H9 (cell line): ENCODE results near the gene GNA12. TPM values are rescaled to one million over a fixed set of nuclear protein-coding genes. Genes with fewer than 3 reads are reported as not detected.

Experiments
- DNase-seq: peaks from one replicate; pipeline ENCODE4 v3.0.0-alpha.2; 2017
- H2AFZ ChIP-seq: one replicate; pipeline ENCODE4 v1.6.1; 2013; ENCODE audit warnings: mild to moderate bottlenecking, low read length, control low read depth, moderate library complexity
- H2AK5ac ChIP-seq: 2 replicates; pipeline ENCODE4 v1.6.1; 2013; ENCODE audit warnings: low read length, control low read depth, mixed read lengths; ENCODE audit not compliant: insufficient read length
- H2BK120ac ChIP-seq: one replicate; pipeline ENCODE4 v1.6.1; 2013; ENCODE audit warnings: low read depth, mild to moderate bottlenecking, low read length, control low read depth, inconsistent platforms; ENCODE audit not compliant: poor library complexity, severe bottlenecking
- H2BK12ac ChIP-seq: 2 replicates; pipeline ENCODE4 v1.6.1; 2013; ENCODE audit warnings: low read length, control low read depth, mixed read lengths, low read depth; ENCODE audit not compliant: insufficient read length
- H2BK15ac ChIP-seq: 2 replicates; pipeline ENCODE4 v1.6.1; 2013; ENCODE audit warnings: low read depth, low read length, control low read depth
- H2BK20ac ChIP-seq: one replicate; pipeline ENCODE4 v1.6.1; 2013; ENCODE audit warnings: low read depth, mild to moderate bottlenecking, low read length, control low read depth, inconsistent platforms; ENCODE audit not compliant: poor library complexity, severe bottlenecking
- H2BK5ac ChIP-seq: 2 replicates; pipeline ENCODE4 v1.6.1; 2013; ENCODE audit warnings: low read length, control low read depth, mixed read lengths; ENCODE audit not compliant: insufficient read length
- H3K14ac ChIP-seq: 2 replicates; pipeline ENCODE4 v1.6.1; 2013; ENCODE audit warnings: low read length, control low read depth; ENCODE audit not compliant: insufficient read depth
- H3K18ac ChIP-seq: 2 replicates; pipeline ENCODE4 v1.6.1; 2013; ENCODE audit warnings: low read depth, mild to moderate bottlenecking, mixed read lengths, low read length, control low read depth; ENCODE audit not compliant: insufficient read length
- H3K23ac ChIP-seq: 2 replicates; pipeline ENCODE4 v1.6.1; 2013; ENCODE audit warnings: low read length, control low read depth, mixed read lengths, low read depth; ENCODE audit not compliant: insufficient read length
- H3K23me2 ChIP-seq: 2 replicates; pipeline ENCODE4 v1.6.1; 2013; ENCODE audit warnings: low read depth, mild to moderate bottlenecking, mixed read lengths, low read length, control low read depth; ENCODE audit not compliant: insufficient read length, poor library complexity, severe bottlenecking
- H3K27ac ChIP-seq: 2 replicates; pipeline ENCODE4 v1.5.1; 2013; ENCODE audit warnings: low read length, control low read depth, mixed read lengths, low read depth; ENCODE audit not compliant: insufficient read length
- H3K27me3 ChIP-seq: 2 replicates; pipeline ENCODE4 v1.6.1; 2013; ENCODE audit warnings: low read length, control low read depth, inconsistent platforms; ENCODE audit not compliant: insufficient read depth
- H3K4ac ChIP-seq: 2 replicates; pipeline ENCODE4 v1.6.1; 2013; ENCODE audit warnings: low read depth, mild to moderate bottlenecking, control low read depth, inconsistent platforms, low read length, moderate library complexity
- H3K4me1 ChIP-seq: 2 replicates; pipeline ENCODE4 v1.6.1; 2013; ENCODE audit warnings: low read length, control low read depth, inconsistent platforms; ENCODE audit not compliant: insufficient read depth
- H3K4me2 ChIP-seq: 2 replicates; pipeline ENCODE4 v1.6.1; 2013; ENCODE audit warnings: low read length, control low read depth, mixed read lengths; ENCODE audit not compliant: insufficient read length, insufficient read depth
- H3K56ac ChIP-seq: 2 replicates; pipeline ENCODE4 v1.6.1; 2013; ENCODE audit warnings: low read depth, mild to moderate bottlenecking, mixed read lengths, low read length, control low read depth; ENCODE audit not compliant: insufficient read length
- H3K79me1 ChIP-seq: 2 replicates; pipeline ENCODE4 v1.6.1; 2013; ENCODE audit warnings: low read depth, mild to moderate bottlenecking, moderate library complexity, low read length, control low read depth, inconsistent platforms; ENCODE audit not compliant: insufficient read depth, poor library complexity, severe bottlenecking
- H3K79me2 ChIP-seq: 2 replicates; pipeline ENCODE4 v1.6.1; 2013; ENCODE audit warnings: low read length, control low read depth, inconsistent platforms; ENCODE audit not compliant: insufficient read depth
- H3K9ac ChIP-seq: 2 replicates; pipeline ENCODE4 v1.6.1; 2013; ENCODE audit warnings: low read length, control low read depth, mixed read lengths; ENCODE audit not compliant: insufficient read length; ENCODE audit errors: extremely low read depth
- H3K9me3 ChIP-seq: one replicate; pipeline ENCODE4 v1.6.1; 2013; ENCODE audit warnings: low read depth, low read length, inconsistent platforms; ENCODE audit not compliant: control insufficient read depth
- H3T11ph ChIP-seq: one replicate; pipeline ENCODE4 v1.6.1; 2013; ENCODE audit warnings: mild to moderate bottlenecking, low read length, control low read depth, inconsistent platforms
- H4K20me1 ChIP-seq: one replicate; pipeline ENCODE4 v1.6.1; 2013; ENCODE audit not compliant: control insufficient read depth, insufficient read length, insufficient read depth
- H4K5ac ChIP-seq: 2 replicates; pipeline ENCODE4 v1.6.1; 2013; ENCODE audit warnings: low read depth, mild to moderate bottlenecking, mixed read lengths, low read length, control low read depth; ENCODE audit not compliant: insufficient read length
- H4K8ac ChIP-seq: replicated peaks from 2 replicates; pipeline ENCODE4 v1.6.1; 2013; ENCODE audit warnings: low read length, control low read depth, mixed read lengths, low read depth; ENCODE audit not compliant: insufficient read length
- H4K91ac ChIP-seq: 2 replicates; pipeline ENCODE4 v1.6.1; 2013; ENCODE audit warnings: low read depth, mild to moderate bottlenecking, moderate library complexity, mixed read lengths, low read length, control low read depth; ENCODE audit not compliant: insufficient read length
- H3K27ac Mint-ChIP-seq, 3 experiments: 2 replicates in 2 of 3; 3 replicates in 1 of 3; pipeline ENCODE4 v1.8.0; 2020 to 2021; ENCODE audit warnings: mixed read lengths in 3 of 3, mild to moderate bottlenecking in 1 of 3, moderate library complexity in 1 of 3
- H3K27me3 Mint-ChIP-seq: 2 replicates; pipeline ENCODE4 v1.8.0; 2021; ENCODE audit warnings: low read depth, mild to moderate bottlenecking, moderate library complexity, mixed read lengths
- H3K36me3 Mint-ChIP-seq, 3 experiments: 2 replicates in 2 of 3; 3 replicates in 1 of 3; pipeline ENCODE4 v1.8.0; 2020 to 2021; ENCODE audit warnings: low read depth in 3 of 3, mixed read lengths in 3 of 3; ENCODE audit not compliant: insufficient read depth in 1 of 3
- H3K4me1 Mint-ChIP-seq, 2 experiments: 2 replicates each; pipeline ENCODE4 v1.8.0; 2020; ENCODE audit warnings: mixed read lengths in 2 of 2
- H3K4me3 Mint-ChIP-seq, 2 experiments: 2 replicates in 1 of 2; 3 replicates in 1 of 2; pipeline ENCODE4 v1.8.0; 2020 to 2021; ENCODE audit warnings: mild to moderate bottlenecking in 2 of 2, mixed read lengths in 2 of 2, moderate library complexity in 1 of 2
- H3K9me3 Mint-ChIP-seq, 2 experiments: 2 replicates in 1 of 2; 3 replicates in 1 of 2; pipeline ENCODE4 v1.8.0; 2020; ENCODE audit warnings: mild to moderate bottlenecking in 2 of 2, mixed read lengths in 2 of 2, moderate library complexity in 1 of 2
- CTCF ChIP-seq: fragments of 200-600 bp; sonication (generic); conservative IDR thresholded peaks from 3 replicates; pipeline ENCODE4 v1.8.0; 2021; ENCODE audit warnings: antibody characterized with exemption, mild to moderate bottlenecking
- WGBS: extraction: QIAGEN DNeasy Blood & Tissue Kit; methylation state at CpG from one replicate; pipeline ENCODE4 v1.1.7; 2013; ENCODE audit warnings: missing lambda C conversion rate, low lambda C conversion rate, mixed read lengths; ENCODE audit not compliant: insufficient read length; ENCODE audit errors: extremely low coverage; 5-methylcytosine and 5-hydroxymethylcytosine counted together
- total RNA-seq: library from RNA; stranded (reverse); gene quantifications from 2 replicates; pipeline ENCODE4 v1.2.1, GENCODE V29; 2021

The GNA12 gene
- total RNA-seq, 1 experiment from 2014 or later, result 60.2 TPM

- DNase-seq, result no peak
- Histone ChIP-seq H2BK120ac (no peak overlapping the region), H2BK5ac (no peak overlapping the region), H4K5ac (no peak overlapping the region), H2AFZ (no peak overlapping the region), H3K27me3 (no peaks in the 10 kb centered on the region), H4K91ac (no peak overlapping the region), H2AK5ac (no peak overlapping the region), H3K23ac (no peak overlapping the region), H3K4ac (no peak overlapping the region), H3K79me2 (no peaks in the 10 kb centered on the region), H3K79me1 (no peaks in the 10 kb centered on the region), H2BK12ac (no peak overlapping the region), H3T11ph (no peak overlapping the region), H3K4me1 (no peaks in the 10 kb centered on the region), H4K20me1 (no peaks in the 10 kb centered on the region), H3K14ac (no peak overlapping the region), H3K9me3 (no peaks in the 10 kb centered on the region), H3K27ac (no peak overlapping the region), H3K18ac (no peak overlapping the region), H4K8ac (no peak overlapping the region), H2BK15ac (no peak overlapping the region), H3K23me2 (no peaks in the 10 kb centered on the region), H3K9ac (no peak overlapping the region), H3K4me2 (no peak overlapping the region), H3K56ac (no peak overlapping the region), H2BK20ac (no peak overlapping the region)
- no peak for TF ChIP-seq CTCF
- H3K27me3 Mint-ChIP-seq, result peaks cover 2% of the 10 kb centered on the region
- no CpG with 5 or more reads among the region's 15 CpGs for WGBS
- H3K36me3 Mint-ChIP-seq, result peaks cover 0 to 1% (median 0%) of the 10 kb centered on the region in 3 experiments; a peak in 2 of 7 replicates
- no peak overlapping the region for H3K27ac Mint-ChIP-seq
- H3K4me1 Mint-ChIP-seq, result peaks cover 4 to 5% of the 10 kb centered on the region in 2 experiments
- H3K9me3 Mint-ChIP-seq, result no peaks in the 10 kb centered on the region
- H3K4me3 Mint-ChIP-seq, result no peak overlapping the region
Observed at GRCh38 chr7:2699289-2699620, 144.9 kb downstream of the GNA12 start.
